Measurements from ENCODE around the gene TOX2. TPM values are rescaled to one million over a fixed set of nuclear protein-coding genes. Genes with fewer than 3 reads are reported as not detected.

The TOX2 gene
- total RNA-seq, 2 donors from 2014 or later, result 2.4 to 3.4 TPM

GRCh38 chr20:44019638-44020335 lies 105.1 kb downstream of the TOX2 start:
- Histone ChIP-seq H3K27ac (ENCODE audit: low read depth, low read length) (no peak overlapping the region), H3K36me3 (ENCODE audit: control insufficient read depth, insufficient read depth, low read length) (no peaks in the 10 kb centered on the region), H3K9me3 (ENCODE audit: control insufficient read depth, low read length) (no peaks in the 10 kb centered on the region), H3K4me1 (ENCODE audit: control insufficient read depth, insufficient read depth, low read length) (peaks cover 6% of the 10 kb centered on the region), H3K9ac (ENCODE audit: extremely low read depth, low read length, poor library complexity, severe bottlenecking) (no peak overlapping the region), H3K4me3 (ENCODE audit: low read length) (no peak overlapping the region), H3K27me3 (ENCODE audit: control insufficient read depth, insufficient read depth, low read length, poor library complexity, severe bottlenecking) (no peaks in the 10 kb centered on the region)
- DNase-seq, result peak; percentile 65
- no peak for TF ChIP-seq CTCF (conservative IDR thresholded peaks at IDR 0.05)
- Mint-ChIP-seq H3K27ac (peak overlapping the region; percentile 70), H3K27me3 (ENCODE audit: insufficient read depth) (no peaks in the 10 kb centered on the region), H3K9me3 (no peaks in the 10 kb centered on the region), H3K36me3 (ENCODE audit: low read depth) (no peaks in the 10 kb centered on the region), H3K4me3 (no peak overlapping the region), H3K4me1 (peaks cover 15% of the 10 kb centered on the region)
- 81 to 89% methylated on average over 7 to 13 of the region's 13 CpGs for WGBS, 2 experiments (ENCODE audit: insufficient coverage in 1 of 2, insufficient read length in 1 of 2)

GRCh38 chr20:44020406-44021148 lies 105.9 kb downstream of the TOX2 start:
- Mint-ChIP-seq H3K27me3 (ENCODE audit: insufficient read depth) (no peaks in the 10 kb centered on the region), H3K9me3 (no peaks in the 10 kb centered on the region), H3K4me1 (peaks cover 15% of the 10 kb centered on the region), H3K36me3 (ENCODE audit: low read depth) (no peaks in the 10 kb centered on the region), H3K4me3 (no peak overlapping the region), H3K27ac (no peak overlapping the region)
- no peak for TF ChIP-seq CTCF (conservative IDR thresholded peaks at IDR 0.05)
- Histone ChIP-seq H3K36me3 (ENCODE audit: control insufficient read depth, insufficient read depth, low read length) (no peaks in the 10 kb centered on the region), H3K9me3 (ENCODE audit: control insufficient read depth, low read length) (no peaks in the 10 kb centered on the region), H3K27ac (ENCODE audit: low read depth, low read length) (no peak overlapping the region), H3K9ac (ENCODE audit: extremely low read depth, low read length, poor library complexity, severe bottlenecking) (no peak overlapping the region), H3K4me1 (ENCODE audit: control insufficient read depth, insufficient read depth, low read length) (peaks cover 6% of the 10 kb centered on the region), H3K27me3 (ENCODE audit: control insufficient read depth, insufficient read depth, low read length, poor library complexity, severe bottlenecking) (no peaks in the 10 kb centered on the region), H3K4me3 (ENCODE audit: low read length) (no peak overlapping the region)
- DNase-seq, result peak; percentile 82
- 68 to 79% methylated on average over 6 to 11 of the region's 12 CpGs for WGBS, 2 experiments (ENCODE audit: insufficient coverage in 1 of 2, insufficient read length in 1 of 2)

GRCh38 chr20:44021186-44021585 lies 106.5 kb downstream of the TOX2 start:
- Histone ChIP-seq H3K4me3 (ENCODE audit: low read length) (no peak overlapping the region), H3K9ac (ENCODE audit: extremely low read depth, low read length, poor library complexity, severe bottlenecking) (no peak overlapping the region), H3K27ac (ENCODE audit: low read depth, low read length) (no peak overlapping the region), H3K36me3 (ENCODE audit: control insufficient read depth, insufficient read depth, low read length) (no peaks in the 10 kb centered on the region), H3K27me3 (ENCODE audit: control insufficient read depth, insufficient read depth, low read length, poor library complexity, severe bottlenecking) (no peaks in the 10 kb centered on the region), H3K4me1 (ENCODE audit: control insufficient read depth, insufficient read depth, low read length) (peaks cover 6% of the 10 kb centered on the region), H3K9me3 (ENCODE audit: control insufficient read depth, low read length) (no peaks in the 10 kb centered on the region)
- Mint-ChIP-seq H3K36me3 (ENCODE audit: low read depth) (no peaks in the 10 kb centered on the region), H3K4me1 (peaks cover 15% of the 10 kb centered on the region), H3K27ac (no peak overlapping the region), H3K9me3 (no peaks in the 10 kb centered on the region), H3K27me3 (ENCODE audit: insufficient read depth) (no peaks in the 10 kb centered on the region), H3K4me3 (no peak overlapping the region)
- WGBS, 2 experiments (ENCODE audit: insufficient coverage in 1 of 2, insufficient read length in 1 of 2), result 89 to 93% methylated on average over 5 to 6 of the region's 6 CpGs
- TF ChIP-seq CTCF (conservative IDR thresholded peaks at IDR 0.05), result no peak
- peak; percentile 24 for DNase-seq
